GM12801 (cell line): ENCODE data around the gene SCART1.
"Not testable (repeated sequence)": the region's sequence is repeated elsewhere in the genome, so short reads cannot be mapped to it uniquely, and the experiment has no call there.

Experiments used
- TF ChIP-seq, protein P1 (sequence below): IDR thresholded peaks from one replicate; pipeline ENCODE4 v1.5.1; 2011; ENCODE audit warnings: control low read depth; ENCODE audit not compliant: insufficient read length; ENCODE audit errors: extremely low read depth

The SCART1 gene

DNA sequence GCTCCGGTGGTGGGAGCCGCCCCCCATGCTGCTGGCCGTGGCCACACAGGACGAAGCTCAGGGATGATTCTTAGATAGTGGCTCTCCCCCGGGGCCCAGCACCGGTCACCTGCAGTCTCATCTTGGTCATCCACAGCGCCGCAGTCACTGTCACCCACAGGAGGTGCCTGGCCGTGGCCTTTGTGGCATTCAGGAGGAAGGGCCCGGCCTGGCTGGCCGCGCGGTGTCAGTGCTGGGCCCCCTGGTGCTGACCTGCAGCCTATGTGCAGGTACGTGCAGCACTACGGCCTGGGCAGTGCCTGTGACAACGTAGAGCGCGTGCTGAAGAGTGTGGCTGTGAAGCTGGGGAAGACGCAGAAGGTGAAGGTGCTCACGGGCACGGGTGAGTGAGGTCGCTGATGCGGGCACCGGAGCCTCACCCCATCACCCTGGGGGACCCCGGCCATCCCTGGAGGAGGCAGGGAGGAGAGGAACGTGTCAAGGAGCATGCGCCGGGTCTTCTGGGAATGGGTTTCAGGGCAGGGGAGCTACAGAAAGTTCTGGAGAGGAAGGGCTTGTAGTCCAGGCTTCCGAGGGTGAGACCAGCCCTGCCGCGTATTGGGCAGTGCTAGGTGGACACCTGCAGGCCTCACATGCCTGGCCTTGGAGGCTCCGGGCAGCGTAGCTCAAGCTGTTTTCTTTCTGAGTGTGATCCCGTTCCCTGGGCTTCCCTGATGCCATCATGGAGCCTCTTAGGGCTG lies 34.4 kb upstream of the SCART1 start:
- TF ChIP-seq, protein P1, sequence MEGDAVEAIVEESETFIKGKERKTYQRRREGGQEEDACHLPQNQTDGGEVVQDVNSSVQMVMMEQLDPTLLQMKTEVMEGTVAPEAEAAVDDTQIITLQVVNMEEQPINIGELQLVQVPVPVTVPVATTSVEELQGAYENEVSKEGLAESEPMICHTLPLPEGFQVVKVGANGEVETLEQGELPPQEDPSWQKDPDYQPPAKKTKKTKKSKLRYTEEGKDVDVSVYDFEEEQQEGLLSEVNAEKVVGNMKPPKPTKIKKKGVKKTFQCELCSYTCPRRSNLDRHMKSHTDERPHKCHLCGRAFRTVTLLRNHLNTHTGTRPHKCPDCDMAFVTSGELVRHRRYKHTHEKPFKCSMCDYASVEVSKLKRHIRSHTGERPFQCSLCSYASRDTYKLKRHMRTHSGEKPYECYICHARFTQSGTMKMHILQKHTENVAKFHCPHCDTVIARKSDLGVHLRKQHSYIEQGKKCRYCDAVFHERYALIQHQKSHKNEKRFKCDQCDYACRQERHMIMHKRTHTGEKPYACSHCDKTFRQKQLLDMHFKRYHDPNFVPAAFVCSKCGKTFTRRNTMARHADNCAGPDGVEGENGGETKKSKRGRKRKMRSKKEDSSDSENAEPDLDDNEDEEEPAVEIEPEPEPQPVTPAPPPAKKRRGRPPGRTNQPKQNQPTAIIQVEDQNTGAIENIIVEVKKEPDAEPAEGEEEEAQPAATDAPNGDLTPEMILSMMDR: no peak

GRCh38 chr10:133420028-133420427 lies 33.7 kb upstream of the SCART1 start:
- TF ChIP-seq, protein P1: no peak

- TF ChIP-seq, protein P1: no peak
Measured at GRCh38 chr10:133420579-133420978, 33.2 kb upstream of the SCART1 start.

- TF ChIP-seq, protein P1: no peak
Measured at GRCh38 chr10:133421336-133422222, 32.2 kb upstream of the SCART1 start.

GRCh38 chr10:133422223-133422806 lies 31.4 kb upstream of the SCART1 start:
- TF ChIP-seq, protein P1: no peak

DNA sequence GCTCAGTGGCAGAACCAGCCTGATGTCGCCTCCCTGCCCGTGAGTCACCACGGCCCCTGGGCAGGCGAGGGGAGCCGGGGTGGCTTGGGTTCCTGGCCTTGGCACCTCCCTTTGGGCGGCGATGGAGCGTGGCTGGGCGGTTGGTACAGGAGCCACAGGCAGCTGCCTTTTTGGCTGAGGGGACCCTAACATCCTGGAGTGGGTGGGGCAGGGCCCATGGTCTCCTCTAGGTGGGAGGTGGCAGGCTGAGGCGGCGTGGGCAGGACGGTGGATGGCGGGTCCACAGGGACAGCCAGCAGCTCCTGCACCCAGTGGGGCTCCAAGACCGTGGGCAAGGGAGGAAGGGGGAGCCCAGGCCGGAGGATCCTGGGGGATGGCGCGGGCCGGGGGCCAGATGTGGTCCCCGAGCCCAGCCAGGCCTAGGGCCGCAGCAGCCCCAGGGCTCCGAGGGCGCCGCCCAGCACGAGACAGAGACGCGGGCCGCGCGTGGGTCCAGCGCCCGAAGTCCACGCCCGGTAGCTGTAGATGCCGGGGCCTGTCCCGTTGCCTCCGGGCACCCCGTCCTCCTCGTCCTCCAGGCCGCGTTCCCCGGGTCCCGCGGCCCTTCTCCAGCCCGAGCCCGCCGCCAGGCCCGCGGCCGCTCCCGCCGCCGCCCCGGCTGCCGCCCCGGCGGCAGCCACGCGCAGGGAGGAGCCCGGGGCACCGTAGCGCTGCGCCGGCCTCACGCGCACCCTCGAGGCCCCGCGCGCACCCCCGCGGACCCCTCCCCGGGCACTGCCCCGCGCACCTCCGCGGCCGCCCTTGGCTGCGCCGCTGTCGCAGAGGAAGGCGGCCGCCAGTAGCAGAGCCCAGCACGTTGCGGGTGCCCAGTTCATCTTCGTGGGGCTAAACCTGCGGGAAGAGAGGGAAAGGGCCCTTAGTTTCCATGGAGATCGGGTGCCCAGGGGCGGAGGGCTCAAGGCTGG lies 30.7 kb upstream of the SCART1 start:
- TF ChIP-seq, protein P1: no peak

GRCh38 chr10:133424601-133425000 lies 29.1 kb upstream of the SCART1 start, which contains the start of gene SPRN:
TSS of gene SPRN (minus strand) at chr10:133424625. CDS start at chr10:133423681, 944 bp downstream.
- TF ChIP-seq, protein P1: not testable (repeated sequence)
